Stimulated activated CD8-positive, alpha-beta memory T cell treated with anti-CD3 and anti-CD28 coated beads, Interleukin-12 subunit alpha, Interleukin-12 subunit beta, amount 100 ng/mL, for 1 hour (primary cell): Measurements from ENCODE around the gene PLD5.

Experiments
- DNase-seq: peaks from one replicate; pipeline ENCODE4 v3.0.0-alpha.2; 2020; ENCODE audit warnings: low read depth

PLD5 gene

DNA sequence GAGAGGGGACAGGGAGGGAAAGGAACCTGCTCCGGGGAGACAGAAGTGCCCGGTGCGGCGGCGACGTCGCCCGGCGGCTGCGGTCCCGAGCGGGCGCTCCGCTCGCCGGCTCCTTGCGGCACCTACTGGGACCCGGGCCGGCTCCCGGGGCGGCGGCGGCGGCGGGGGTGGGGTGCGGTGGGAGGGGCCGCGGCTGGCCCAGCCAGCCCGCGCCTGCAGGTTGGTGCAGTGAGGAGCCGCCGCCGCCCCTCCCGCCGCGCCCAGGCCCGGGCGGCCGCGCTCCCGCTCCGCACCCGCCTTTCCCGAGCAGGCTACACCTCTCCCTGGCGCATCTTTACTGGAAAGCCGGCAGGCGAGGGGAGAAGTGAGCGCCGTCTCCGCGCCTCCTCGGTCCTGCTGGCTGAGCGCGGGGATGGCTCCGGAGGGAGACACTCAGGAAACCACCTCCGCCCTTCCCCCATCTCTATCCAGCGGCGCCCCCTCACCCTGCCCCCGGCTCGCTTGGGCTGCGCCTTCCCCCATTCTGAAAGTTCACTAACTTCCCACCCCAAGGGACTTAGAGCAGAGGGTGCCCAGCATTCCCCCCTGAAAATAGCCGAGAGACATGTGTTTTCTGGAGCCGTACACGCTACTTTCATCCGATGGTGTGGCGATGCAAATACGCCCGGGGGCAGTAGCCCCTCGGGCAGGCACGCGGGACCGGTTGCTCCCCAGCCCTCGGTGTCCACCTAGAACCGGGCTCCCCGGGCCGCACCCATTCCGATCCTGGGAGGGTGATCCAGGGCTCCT is at the start of gene PLD5:
Gene PLD5 (minus strand): TSS at position 127 of the 789 bp plus-strand sequence.
- no peak for DNase-seq

DNA sequence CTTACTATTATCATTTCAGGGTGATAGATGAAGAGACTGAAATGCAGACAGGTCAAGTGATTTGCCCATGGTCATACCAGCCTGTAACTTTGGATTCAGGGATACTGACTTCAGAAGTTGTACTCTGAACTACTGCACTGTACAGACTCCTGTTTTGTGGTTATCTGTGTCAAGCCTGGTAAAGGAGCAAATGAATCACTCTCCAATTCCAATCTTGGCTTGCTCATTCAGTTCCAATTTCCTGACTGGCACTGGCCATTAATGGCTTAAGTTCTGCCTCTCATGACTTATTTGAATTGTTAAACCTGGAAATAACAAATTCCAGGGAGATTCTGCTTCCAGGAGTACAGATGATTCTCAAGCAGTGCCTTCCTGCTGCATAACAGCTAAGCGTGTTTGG is 45.4 kb upstream of the PLD5 start:
- no peak for DNase-seq

GRCh38 chr1:242568666-242569065 is 44.2 kb upstream of the PLD5 start:
- no peak for DNase-seq

DNA sequence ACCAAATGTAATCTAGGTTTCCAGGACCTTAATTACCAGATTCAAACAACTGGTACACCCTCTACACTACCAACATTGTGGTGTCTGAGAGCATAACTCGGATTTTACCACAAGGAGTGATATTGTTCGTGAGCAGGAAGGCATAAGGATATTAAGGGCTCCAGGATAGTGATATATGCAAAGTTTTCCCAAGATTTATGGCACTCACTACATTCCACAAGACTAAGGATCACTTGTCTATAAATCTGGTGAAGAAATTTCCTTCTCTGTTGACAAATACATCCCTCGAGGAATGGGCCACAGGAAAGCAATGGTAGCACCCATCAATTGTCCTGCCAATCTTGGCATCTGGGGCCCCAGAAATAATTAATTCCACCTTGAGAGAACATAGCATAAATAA is 43.1 kb upstream of the PLD5 start:
- DNase-seq = no peak

DNA sequence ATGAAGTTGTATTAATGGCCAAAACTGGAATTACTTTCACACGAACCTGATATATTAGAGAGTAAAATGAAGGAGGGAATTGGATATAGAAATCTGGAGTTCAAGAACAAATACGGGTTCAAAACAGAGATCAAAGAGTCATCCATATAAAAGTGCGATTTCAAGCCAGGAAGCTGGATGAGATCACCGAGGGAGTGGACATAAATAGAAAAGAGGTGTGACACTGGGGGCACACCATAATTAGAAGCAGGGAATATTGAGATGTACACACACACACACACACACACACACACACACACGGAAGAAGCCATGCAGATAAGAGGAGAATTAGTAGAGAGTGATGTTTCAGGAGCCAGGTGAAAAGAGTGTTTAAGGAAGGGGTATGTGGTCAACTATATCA is 32.3 kb upstream of the PLD5 start:
- DNase-seq = no peak

- no peak for DNase-seq
Measured at GRCh38 chr1:242556276-242556675, 31.8 kb upstream of the PLD5 start.

- no peak for DNase-seq
Measured at GRCh38 chr1:242554577-242554976, 30.1 kb upstream of the PLD5 start.

- DNase-seq = no peak
Measured at GRCh38 chr1:242546849-242547729, 22.6 kb upstream of the PLD5 start.

DNA sequence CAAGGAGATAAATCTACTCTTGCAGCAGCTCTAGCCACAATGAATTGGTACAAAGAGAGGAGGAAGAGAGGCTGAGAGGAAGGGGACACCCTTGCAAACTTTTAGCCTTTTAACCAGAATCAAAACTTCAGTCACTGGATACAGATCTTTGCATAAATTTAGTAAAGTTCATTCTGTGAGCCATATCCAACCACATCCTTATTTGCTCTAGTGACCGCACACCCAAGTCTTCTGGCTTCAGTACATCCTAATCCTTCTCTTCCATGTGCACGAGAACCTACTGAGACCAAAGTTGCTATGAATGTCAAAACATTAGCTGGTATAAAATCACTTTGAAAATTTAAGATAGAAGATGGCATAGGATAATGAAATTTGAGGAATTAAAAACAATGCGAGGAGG is 21.9 kb upstream of the PLD5 start:
- DNase-seq = no peak

GRCh38 chr1:242544071-242544470 is 19.6 kb upstream of the PLD5 start:
- DNase-seq = no peak

- DNase-seq = no peak
Measured at GRCh38 chr1:242542271-242542670, 17.8 kb upstream of the PLD5 start.

DNA sequence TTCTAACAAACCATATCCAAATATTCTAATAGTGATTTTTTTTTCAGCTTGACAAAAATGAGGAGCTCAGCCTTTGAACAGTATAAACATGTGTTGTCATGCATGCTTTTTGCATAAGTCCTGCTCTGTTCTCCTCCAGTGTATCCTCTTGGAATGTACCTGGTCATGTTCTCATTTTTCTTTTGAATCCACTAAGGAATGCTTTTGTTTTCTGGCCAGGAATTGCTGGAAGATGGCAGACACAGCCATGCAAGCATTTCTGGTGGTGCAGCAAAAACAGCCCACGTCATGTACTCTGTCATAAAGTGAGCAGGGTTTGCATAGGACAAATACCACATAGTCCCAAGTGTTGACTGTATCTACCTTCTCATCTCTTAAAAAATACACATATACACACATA is 11.5 kb upstream of the PLD5 start:
- DNase-seq = no peak

GRCh38 chr1:242534753-242535152 is 10.3 kb upstream of the PLD5 start:
- no peak for DNase-seq

DNA sequence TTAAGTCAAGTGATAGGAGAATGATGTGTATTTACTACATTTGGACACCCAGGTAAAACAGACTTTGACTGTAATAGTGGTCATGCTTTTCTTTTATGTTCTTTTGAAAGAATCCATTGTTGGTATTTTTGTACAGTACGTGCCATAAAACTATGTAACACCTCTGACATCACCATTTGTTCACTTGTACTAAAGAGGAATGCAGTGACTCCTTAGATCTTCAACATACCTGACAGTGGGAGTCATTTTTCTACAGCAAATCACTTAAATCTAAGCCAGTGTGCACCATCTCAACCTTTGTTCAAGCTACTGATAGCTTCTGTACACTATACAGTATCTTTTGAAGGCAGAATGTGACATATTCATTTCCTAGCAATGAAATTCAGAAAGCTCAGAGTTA is 6.3 kb upstream of the PLD5 start:
- no peak for DNase-seq

GRCh38 chr1:242525769-242526168 is 1.3 kb upstream of the PLD5 start:
- DNase-seq = no peak

DNA sequence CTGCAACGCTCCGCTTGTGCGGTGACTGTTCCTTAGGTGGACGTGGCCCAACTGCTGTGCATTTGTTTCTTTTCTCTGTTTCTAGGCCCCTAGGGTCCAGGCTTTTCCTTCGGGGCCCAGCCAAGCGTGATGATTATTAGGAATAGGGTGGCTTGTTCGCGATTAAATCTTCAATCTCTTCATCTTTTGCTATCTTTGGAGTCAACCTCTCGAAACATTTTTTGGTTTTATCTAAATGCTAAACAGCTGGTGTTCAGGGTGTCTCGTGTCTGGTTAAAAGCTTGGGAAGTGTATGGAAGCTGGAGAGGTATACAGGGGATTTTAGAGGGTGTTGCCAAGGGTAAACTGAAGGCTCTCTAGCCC is 844 bp upstream of the PLD5 start:
- no peak for DNase-seq

DNA sequence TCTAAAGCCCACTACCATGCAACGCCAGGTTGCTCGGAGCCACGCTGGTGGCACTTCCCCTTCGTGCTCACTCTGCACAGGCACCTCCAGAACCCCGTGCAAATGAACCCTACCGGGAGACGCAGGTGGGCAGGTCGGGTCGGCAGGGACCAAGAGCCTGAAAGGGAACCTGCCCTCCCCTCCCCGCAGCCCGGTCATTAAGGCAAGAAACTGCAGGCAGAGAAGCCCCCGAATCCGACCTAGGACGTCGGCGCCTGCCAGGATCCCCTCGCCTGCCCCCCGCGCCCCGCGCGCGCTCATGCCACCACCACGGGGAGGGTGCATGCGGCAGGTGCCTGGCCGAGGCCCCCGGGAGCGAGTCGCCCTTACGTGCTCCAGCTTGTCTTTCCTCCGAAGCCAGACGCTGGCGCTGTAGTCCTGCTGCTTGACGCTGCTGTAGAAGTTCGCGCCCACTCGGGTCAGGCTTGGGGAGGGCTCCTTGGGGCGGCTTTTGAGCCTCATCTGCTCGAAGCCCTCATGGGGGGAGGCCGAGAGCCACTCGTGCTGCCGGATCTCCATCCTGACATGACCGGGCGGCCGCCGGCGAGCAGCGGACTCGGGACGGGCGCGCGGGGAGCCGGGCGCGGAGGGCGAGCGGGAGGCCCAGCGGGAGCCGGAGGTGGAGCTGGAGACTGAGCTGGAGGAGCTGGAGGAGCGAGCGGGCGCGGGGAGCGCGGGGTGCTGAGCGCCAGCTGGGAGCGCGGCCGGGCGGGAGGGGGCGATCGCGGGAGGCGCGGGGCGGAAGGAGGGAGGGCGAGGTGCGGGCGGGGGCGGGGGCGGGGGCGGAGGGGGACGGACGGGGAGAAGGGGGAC is 552 bp downstream of the PLD5 start:
- DNase-seq = no peak

DNA sequence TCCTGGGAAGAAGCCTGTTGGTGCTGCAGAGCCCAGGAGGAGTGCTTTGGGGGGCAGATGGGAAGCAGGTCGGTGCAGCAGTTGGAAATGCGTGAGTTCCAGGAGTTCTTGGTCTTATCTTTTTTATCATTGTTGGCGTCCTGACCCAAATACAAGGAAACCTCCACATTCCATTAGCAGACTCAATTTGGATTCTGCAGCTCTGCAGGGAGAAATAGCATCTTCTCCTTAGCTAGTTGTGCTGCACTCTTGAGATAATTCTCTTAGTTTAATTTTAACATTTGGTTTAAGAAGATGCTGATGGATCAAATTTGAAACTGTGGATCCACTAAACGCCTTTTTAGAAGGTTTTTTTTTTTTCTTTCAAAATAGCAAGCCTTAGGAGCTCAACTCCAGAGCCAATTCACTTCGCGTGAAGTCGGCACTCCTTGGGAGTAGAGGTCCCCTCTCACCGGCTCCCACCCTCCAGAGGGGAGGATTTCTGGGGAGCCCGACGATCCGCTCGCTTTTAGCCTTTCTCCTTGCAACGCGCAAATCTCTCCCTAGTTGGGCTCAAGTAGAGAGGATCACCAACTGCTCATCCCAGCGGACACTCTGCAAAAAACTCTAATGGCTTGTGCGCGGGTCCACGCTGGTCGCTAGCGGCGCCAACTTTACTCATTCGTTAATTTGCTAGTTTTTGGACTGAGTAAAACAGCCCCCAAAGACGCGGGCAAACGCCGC is 1.3 kb downstream of the PLD5 start:
- DNase-seq = no peak

DNA sequence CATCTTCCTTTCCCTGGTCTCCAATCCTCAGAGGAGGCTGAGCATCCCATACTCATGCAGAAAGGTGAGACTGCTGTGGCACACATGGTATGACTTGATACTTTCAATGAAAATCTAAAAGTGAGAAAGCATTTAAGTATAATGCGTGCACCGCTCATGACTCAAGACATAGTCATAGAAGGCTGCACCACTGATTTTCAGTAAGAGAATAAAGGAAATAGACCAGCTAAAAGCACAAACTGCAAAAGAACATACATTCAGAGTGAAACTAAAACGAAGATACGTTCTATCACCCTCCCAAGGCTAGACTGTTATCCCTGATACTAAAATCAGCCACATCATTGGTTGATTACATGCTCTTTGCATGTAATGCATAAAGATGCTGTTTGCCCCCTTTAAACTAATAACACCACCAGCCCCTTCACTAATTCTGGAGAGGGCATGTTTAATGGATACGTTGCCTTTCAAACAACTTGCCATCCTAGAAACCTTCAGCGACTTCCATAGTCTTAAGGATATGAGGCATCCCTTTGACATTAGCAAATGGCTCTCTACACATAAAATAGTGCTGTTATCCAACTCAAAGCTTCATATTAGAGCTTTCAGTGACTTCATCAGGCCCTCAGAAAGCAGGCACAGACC is 2.1 kb downstream of the PLD5 start:
- no peak for DNase-seq

DNA sequence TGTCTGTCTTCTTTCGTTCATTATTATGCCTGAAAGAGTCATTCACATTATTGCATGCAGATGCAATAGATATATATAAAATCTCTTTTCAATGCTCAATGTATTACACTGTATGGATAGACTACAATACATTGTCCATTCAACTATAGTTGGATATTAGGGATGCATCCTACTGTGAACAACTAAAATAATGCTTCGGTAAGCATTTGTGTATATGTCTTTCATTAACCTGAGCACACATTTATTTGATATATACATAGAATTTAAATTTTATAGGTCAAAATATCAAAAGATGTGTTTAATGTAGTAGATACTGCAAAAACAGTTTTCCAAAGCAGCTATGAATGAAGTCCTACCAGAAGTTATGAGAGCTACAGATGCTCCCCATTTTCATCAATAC is 8.9 kb downstream of the PLD5 start:
- no peak for DNase-seq

DNA sequence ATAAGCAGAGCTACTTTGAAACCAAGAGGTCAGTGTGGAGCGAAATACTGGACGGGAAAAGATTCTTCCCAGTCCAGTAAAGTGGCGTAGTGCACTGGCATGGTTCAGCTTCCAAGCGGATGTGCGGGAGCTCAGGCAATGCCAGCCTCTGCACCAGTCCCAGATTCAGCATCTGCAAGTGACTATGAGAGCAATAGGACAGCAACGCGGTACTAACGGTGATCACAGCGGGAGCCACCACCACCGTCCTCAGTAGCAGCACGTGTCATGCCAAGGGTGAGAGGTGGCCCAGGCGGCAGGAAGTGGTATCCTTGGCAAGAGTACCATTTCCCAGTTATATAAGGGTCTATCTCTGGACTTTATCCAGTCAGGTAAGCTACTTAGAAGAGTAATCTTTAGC is 17.8 kb downstream of the PLD5 start:
- no peak for DNase-seq
